Neural cell (in vitro differentiated cells): ENCODE data around the gene SHPK. TPM values are rescaled to one million over a fixed set of nuclear protein-coding genes. Genes with fewer than 3 reads are reported as not detected.

ENCODE experiments used
- H2AFZ ChIP-seq: fragments of 200-600, 300-800 bp; sonication (generic), shearing (Covaris generic); 2 replicates; pipeline ENCODE4 v1.6.0; 2014; ENCODE audit warnings: low read depth, mild to moderate bottlenecking, antibody characterized with exemption, low read length, moderate library complexity
- H3F3A ChIP-seq: fragments of 200-600 bp; shearing (Covaris generic); 2 replicates; pipeline ENCODE4 v1.6.1; 2016; ENCODE audit warnings: mild to moderate bottlenecking, moderate library complexity, mixed read lengths, antibody characterized with exemption, low read length; ENCODE audit not compliant: insufficient read depth, poor library complexity, severe bottlenecking
- H3K27ac ChIP-seq: fragments of 200-600, 300-800 bp; sonication (generic), shearing (Covaris generic); 2 replicates; pipeline ENCODE4 v1.5.1; 2014; ENCODE audit warnings: mild to moderate bottlenecking, low read length, moderate library complexity
- H3K27me3 ChIP-seq: fragments of 300-800, 200-600 bp; sonication (generic), shearing (Covaris generic); 2 replicates; pipeline ENCODE4 v1.6.0; 2014; ENCODE audit warnings: mild to moderate bottlenecking, low read depth, low read length, moderate library complexity; ENCODE audit not compliant: insufficient read depth
- H3K36me3 ChIP-seq: fragments of 300-800, 200-600 bp; sonication (generic), shearing (Covaris generic); 2 replicates; pipeline ENCODE4 v1.5.1; 2014; ENCODE audit warnings: mild to moderate bottlenecking, antibody characterized with exemption, low read length, moderate library complexity; ENCODE audit not compliant: insufficient read depth
- H3K4me2 ChIP-seq: fragments of 300-800, 200-600 bp; sonication (generic), shearing (Covaris generic); 2 replicates; pipeline ENCODE4 v1.6.0; 2014; ENCODE audit warnings: mild to moderate bottlenecking, low read length
- H3K4me3 ChIP-seq: fragments of 300-800, 200-600 bp; sonication (generic), shearing (Covaris generic); 2 replicates; pipeline ENCODE4 v1.5.1; 2014; ENCODE audit warnings: mild to moderate bottlenecking, low read length, moderate library complexity
- H3K79me2 ChIP-seq: fragments of 200-600 bp; shearing (Covaris generic); replicated peaks from 2 replicates; pipeline ENCODE4 v1.6.0; 2014; ENCODE audit warnings: mild to moderate bottlenecking, low read length, moderate library complexity; ENCODE audit not compliant: insufficient read depth
- H3K9ac ChIP-seq: fragments of 300-800, 200-600 bp; sonication (generic), shearing (Covaris generic); 2 replicates; pipeline ENCODE4 v1.6.1; 2016; ENCODE audit warnings: mild to moderate bottlenecking, low read length, mixed read lengths
- H3K9me2 ChIP-seq: fragments of 200-600 bp; shearing (Covaris generic); 2 replicates; pipeline ENCODE4 v1.6.1; 2016; ENCODE audit warnings: mild to moderate bottlenecking, low read length, mixed read lengths; ENCODE audit not compliant: insufficient read depth
- H3K9me3 ChIP-seq: fragments of 200-600, 300-800 bp; sonication (generic), shearing (Covaris generic); 2 replicates; pipeline ENCODE4 v1.6.1; 2016; ENCODE audit warnings: mild to moderate bottlenecking, mixed run types, low read length, moderate library complexity, mixed read lengths
- H4K20me1 ChIP-seq: fragments of 200-600 bp; shearing (Covaris generic); 2 replicates; pipeline ENCODE4 v1.6.1; 2016; ENCODE audit warnings: mild to moderate bottlenecking, mixed run types; ENCODE audit not compliant: insufficient read depth
- EP300 ChIP-seq: fragments of 450-650 bp; conservative IDR thresholded peaks from 2 replicates; pipeline ENCODE4 v1.6.1; 2014; ENCODE audit warnings: antibody characterized with exemption, mild to moderate bottlenecking, moderate library complexity; ENCODE audit not compliant: poor library complexity, severe bottlenecking
- EZH2 ChIP-seq: fragments of 200-600, 300-800 bp; shearing (Covaris generic), sonication (generic); IDR thresholded peaks from 2 replicates; pipeline ENCODE4 v1.6.1; 2014; ENCODE audit warnings: antibody characterized with exemption, low read length, borderline replicate concordance, mild to moderate bottlenecking; ENCODE audit not compliant: insufficient read depth, poor library complexity, severe bottlenecking
- MXI1 ChIP-seq: fragments of 450-650 bp; conservative IDR thresholded peaks from 2 replicates; pipeline ENCODE4 v1.6.1; 2014; ENCODE audit warnings: antibody characterized with exemption, mild to moderate bottlenecking; ENCODE audit not compliant: poor library complexity, severe bottlenecking
- POLR2AphosphoS5 ChIP-seq: IDR thresholded peaks from 2 replicates; pipeline ENCODE4 v1.6.1; 2012
- RAD21 ChIP-seq: fragments of 450-650 bp; conservative IDR thresholded peaks from 2 replicates; pipeline ENCODE4 v1.6.1; 2014; ENCODE audit warnings: antibody characterized with exemption, mild to moderate bottlenecking, moderate library complexity
- SMC3 ChIP-seq: fragments of 450-650 bp; conservative IDR thresholded peaks from 2 replicates; pipeline ENCODE4 v1.6.1; 2014; ENCODE audit warnings: antibody characterized with exemption, mild to moderate bottlenecking, moderate library complexity; ENCODE audit not compliant: poor library complexity
- TAF1 ChIP-seq: IDR thresholded peaks from 2 replicates; pipeline ENCODE4 v1.6.1; 2012; ENCODE audit warnings: low read depth
- polyA plus RNA-seq: library from polyadenylated mRNA; depleted of rRNA; stranded (reverse); fragments of >200 nt; gene quantifications from 2 replicates; pipeline ENCODE4 v1.2.3, GENCODE V29; 2014
- TF ChIP-seq, protein P1 (sequence below): IDR thresholded peaks from 2 replicates; pipeline ENCODE4 v1.6.1; 2012; ENCODE audit warnings: borderline replicate concordance
- TF ChIP-seq, protein P2 (sequence below): fragments of 450-650 bp; IDR thresholded peaks from 2 replicates; pipeline ENCODE4 v1.5.1; 2014; ENCODE audit warnings: antibody characterized with exemption, mild to moderate bottlenecking, moderate library complexity; ENCODE audit not compliant: poor library complexity, severe bottlenecking

SHPK gene
- polyA plus RNA-seq, 1 donor from 2014 or later: 14.3 TPM

DNA sequence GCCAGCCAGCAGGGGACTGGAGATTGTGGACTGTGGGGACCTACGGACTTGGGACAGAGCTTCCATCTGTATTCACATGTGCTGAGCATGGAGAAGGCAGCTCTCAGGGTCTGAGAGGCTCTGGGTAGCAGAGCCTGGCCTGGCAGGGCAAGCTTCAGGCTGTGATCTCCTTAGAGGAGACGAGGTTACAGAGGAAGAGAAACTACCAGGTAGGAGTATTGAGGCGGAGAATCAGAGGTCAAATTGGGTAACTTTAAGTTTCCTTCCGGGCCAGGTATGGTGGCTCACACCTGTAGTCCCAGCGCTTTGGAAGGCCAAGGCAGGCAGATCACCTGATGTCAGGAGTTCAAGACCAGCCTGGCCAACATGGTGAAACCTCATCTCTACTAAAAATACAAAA, 9.3 kb upstream of the SHPK start:
- no peak overlapping the region for H3K4me3 ChIP-seq
- no peak overlapping the region for H2AFZ ChIP-seq
- no peaks in the 10 kb centered on the region for H3F3A ChIP-seq
- no peak overlapping the region for H3K4me2 ChIP-seq
- H3K27ac ChIP-seq: no peak overlapping the region
- H3K36me3 ChIP-seq: no peaks in the 10 kb centered on the region
- H3K79me2 ChIP-seq: no peaks in the 10 kb centered on the region
- H3K9ac ChIP-seq: no peak overlapping the region
- H3K9me2 ChIP-seq: no peaks in the 10 kb centered on the region
- H3K27me3 ChIP-seq: no peaks in the 10 kb centered on the region
- no peaks in the 10 kb centered on the region for H3K9me3 ChIP-seq
- TF ChIP-seq, protein P1, sequence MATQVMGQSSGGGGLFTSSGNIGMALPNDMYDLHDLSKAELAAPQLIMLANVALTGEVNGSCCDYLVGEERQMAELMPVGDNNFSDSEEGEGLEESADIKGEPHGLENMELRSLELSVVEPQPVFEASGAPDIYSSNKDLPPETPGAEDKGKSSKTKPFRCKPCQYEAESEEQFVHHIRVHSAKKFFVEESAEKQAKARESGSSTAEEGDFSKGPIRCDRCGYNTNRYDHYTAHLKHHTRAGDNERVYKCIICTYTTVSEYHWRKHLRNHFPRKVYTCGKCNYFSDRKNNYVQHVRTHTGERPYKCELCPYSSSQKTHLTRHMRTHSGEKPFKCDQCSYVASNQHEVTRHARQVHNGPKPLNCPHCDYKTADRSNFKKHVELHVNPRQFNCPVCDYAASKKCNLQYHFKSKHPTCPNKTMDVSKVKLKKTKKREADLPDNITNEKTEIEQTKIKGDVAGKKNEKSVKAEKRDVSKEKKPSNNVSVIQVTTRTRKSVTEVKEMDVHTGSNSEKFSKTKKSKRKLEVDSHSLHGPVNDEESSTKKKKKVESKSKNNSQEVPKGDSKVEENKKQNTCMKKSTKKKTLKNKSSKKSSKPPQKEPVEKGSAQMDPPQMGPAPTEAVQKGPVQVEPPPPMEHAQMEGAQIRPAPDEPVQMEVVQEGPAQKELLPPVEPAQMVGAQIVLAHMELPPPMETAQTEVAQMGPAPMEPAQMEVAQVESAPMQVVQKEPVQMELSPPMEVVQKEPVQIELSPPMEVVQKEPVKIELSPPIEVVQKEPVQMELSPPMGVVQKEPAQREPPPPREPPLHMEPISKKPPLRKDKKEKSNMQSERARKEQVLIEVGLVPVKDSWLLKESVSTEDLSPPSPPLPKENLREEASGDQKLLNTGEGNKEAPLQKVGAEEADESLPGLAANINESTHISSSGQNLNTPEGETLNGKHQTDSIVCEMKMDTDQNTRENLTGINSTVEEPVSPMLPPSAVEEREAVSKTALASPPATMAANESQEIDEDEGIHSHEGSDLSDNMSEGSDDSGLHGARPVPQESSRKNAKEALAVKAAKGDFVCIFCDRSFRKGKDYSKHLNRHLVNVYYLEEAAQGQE: no peak
- TF ChIP-seq, protein P2, sequence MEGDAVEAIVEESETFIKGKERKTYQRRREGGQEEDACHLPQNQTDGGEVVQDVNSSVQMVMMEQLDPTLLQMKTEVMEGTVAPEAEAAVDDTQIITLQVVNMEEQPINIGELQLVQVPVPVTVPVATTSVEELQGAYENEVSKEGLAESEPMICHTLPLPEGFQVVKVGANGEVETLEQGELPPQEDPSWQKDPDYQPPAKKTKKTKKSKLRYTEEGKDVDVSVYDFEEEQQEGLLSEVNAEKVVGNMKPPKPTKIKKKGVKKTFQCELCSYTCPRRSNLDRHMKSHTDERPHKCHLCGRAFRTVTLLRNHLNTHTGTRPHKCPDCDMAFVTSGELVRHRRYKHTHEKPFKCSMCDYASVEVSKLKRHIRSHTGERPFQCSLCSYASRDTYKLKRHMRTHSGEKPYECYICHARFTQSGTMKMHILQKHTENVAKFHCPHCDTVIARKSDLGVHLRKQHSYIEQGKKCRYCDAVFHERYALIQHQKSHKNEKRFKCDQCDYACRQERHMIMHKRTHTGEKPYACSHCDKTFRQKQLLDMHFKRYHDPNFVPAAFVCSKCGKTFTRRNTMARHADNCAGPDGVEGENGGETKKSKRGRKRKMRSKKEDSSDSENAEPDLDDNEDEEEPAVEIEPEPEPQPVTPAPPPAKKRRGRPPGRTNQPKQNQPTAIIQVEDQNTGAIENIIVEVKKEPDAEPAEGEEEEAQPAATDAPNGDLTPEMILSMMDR: no peak
- TF ChIP-seq TAF1: no peak
- TF ChIP-seq EP300: no peak
- TF ChIP-seq POLR2AphosphoS5: no peak
- no peak for TF ChIP-seq SMC3
- TF ChIP-seq EZH2: no peak
- no peak for TF ChIP-seq MXI1
- TF ChIP-seq RAD21: no peak
- H4K20me1 ChIP-seq: no peaks in the 10 kb centered on the region

DNA sequence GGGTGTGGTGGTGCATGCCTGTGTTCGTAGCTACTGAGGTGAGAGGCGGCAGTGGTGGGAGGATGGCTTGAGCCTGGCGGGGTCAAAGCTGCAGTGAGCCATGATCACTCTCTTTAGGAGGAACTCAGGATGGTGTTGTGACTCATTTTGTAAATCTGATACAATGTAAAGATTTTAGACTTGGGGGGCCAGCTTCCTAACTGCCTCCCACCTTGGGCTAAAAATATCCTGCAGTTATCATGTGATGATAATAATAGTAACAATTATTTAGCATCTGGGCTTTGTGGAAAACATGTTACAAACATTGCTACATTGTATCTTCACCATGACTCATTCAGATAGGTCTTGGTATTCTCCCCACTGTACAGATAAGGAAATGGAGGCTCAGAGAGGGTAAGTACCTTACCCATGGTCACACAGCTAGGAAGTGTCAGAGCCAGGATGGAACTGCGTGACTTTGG, 7.9 kb upstream of the SHPK start:
- Histone ChIP-seq H2AFZ (no peak overlapping the region), H3K27me3 (no peaks in the 10 kb centered on the region), H3K9me3 (no peaks in the 10 kb centered on the region), H4K20me1 (no peaks in the 10 kb centered on the region), H3K9ac (no peak overlapping the region), H3K9me2 (no peaks in the 10 kb centered on the region), H3K36me3 (no peaks in the 10 kb centered on the region), H3K27ac (no peak overlapping the region), H3K4me2 (no peak overlapping the region), H3F3A (no peaks in the 10 kb centered on the region), H3K4me3 (no peak overlapping the region), H3K79me2 (no peaks in the 10 kb centered on the region)
- TF ChIP-seq, protein P2: no peak
- TF ChIP-seq SMC3 (no peak), EP300 (no peak), POLR2AphosphoS5 (no peak), EZH2 (no peak), TAF1 (no peak), RAD21 (no peak), MXI1 (no peak)
- TF ChIP-seq, protein P1: no peak
